ENCODE data around the gene NCKAP5.

Gene NCKAP5

GRCh38 chr2:133502678-133503077, 65.6 kb downstream of the NCKAP5 start:
- no peak overlapping the region for H3K27ac ChIP-seq
- no peak for DNase-seq (ENCODE audit: low read depth, low spot score)

- DNase-seq (ENCODE audit: low read depth, low spot score) = no peak
- H3K27ac ChIP-seq = no peak overlapping the region
Measured at GRCh38 chr2:133500917-133501316, 67.3 kb downstream of the NCKAP5 start.

- no peak for DNase-seq (ENCODE audit: low read depth, low spot score)
- H3K27ac ChIP-seq = peak overlapping the region; percentile 49
Measured at GRCh38 chr2:133498662-133499585, 69.3 kb downstream of the NCKAP5 start.

GRCh38 chr2:133497951-133498565, 70.2 kb downstream of the NCKAP5 start:
- no peak for DNase-seq (ENCODE audit: low read depth, low spot score)
- H3K27ac ChIP-seq = no peak overlapping the region

GRCh38 chr2:133497270-133497893, 70.9 kb downstream of the NCKAP5 start:
- no peak for DNase-seq (ENCODE audit: low read depth, low spot score)
- H3K27ac ChIP-seq = no peak overlapping the region

- DNase-seq (ENCODE audit: low read depth, low spot score) = no peak
- H3K27ac ChIP-seq = no peak overlapping the region
Measured at GRCh38 chr2:133496501-133497269, 71.6 kb downstream of the NCKAP5 start.

GRCh38 chr2:133495226-133495625, 73.0 kb downstream of the NCKAP5 start:
- no peak overlapping the region for H3K27ac ChIP-seq
- no peak for DNase-seq (ENCODE audit: low read depth, low spot score)

- H3K27ac ChIP-seq = no peak overlapping the region
- DNase-seq (ENCODE audit: low read depth, low spot score) = no peak
Measured at GRCh38 chr2:133492719-133493380, 75.4 kb downstream of the NCKAP5 start.

- no peak overlapping the region for H3K27ac ChIP-seq
- DNase-seq (ENCODE audit: low read depth, low spot score) = no peak
Measured at GRCh38 chr2:133490411-133490980, 77.8 kb downstream of the NCKAP5 start.

GRCh38 chr2:133489641-133490410, 78.4 kb downstream of the NCKAP5 start:
- no peak for DNase-seq (ENCODE audit: low read depth, low spot score)
- H3K27ac ChIP-seq = no peak overlapping the region

- DNase-seq (ENCODE audit: low read depth, low spot score) = no peak
- no peak overlapping the region for H3K27ac ChIP-seq
Measured at GRCh38 chr2:133489146-133489545, 79.1 kb downstream of the NCKAP5 start.

GRCh38 chr2:133486771-133487191, 81.5 kb downstream of the NCKAP5 start:
- DNase-seq (ENCODE audit: low read depth, low spot score) = no peak
- no peak overlapping the region for H3K27ac ChIP-seq

GRCh38 chr2:133485868-133486267, 82.4 kb downstream of the NCKAP5 start:
- no peak for DNase-seq (ENCODE audit: low read depth, low spot score)
- H3K27ac ChIP-seq = no peak overlapping the region

GRCh38 chr2:133484784-133485183, 83.5 kb downstream of the NCKAP5 start:
- DNase-seq (ENCODE audit: low read depth, low spot score) = no peak

GRCh38 chr2:133484106-133484505, 84.2 kb downstream of the NCKAP5 start:
- no peak for DNase-seq (ENCODE audit: low read depth, low spot score)
- H3K27ac ChIP-seq = no peak overlapping the region

More at GRCh38 chr2:133484784-133485183, 83.5 kb downstream of the NCKAP5 start:
- H3K27ac ChIP-seq = no peak overlapping the region

GRCh38 chr2:133483181-133483580, 85.1 kb downstream of the NCKAP5 start:
- H3K27ac ChIP-seq = no peak overlapping the region
- DNase-seq (ENCODE audit: low read depth, low spot score) = no peak

GRCh38 chr2:133480707-133481429, 87.4 kb downstream of the NCKAP5 start:
- peak overlapping the region; percentile 33 for H3K27ac ChIP-seq
- DNase-seq (ENCODE audit: low read depth, low spot score) = no peak

GRCh38 chr2:133477616-133477990, 90.7 kb downstream of the NCKAP5 start:
- peak overlapping the region; percentile 77 for H3K27ac ChIP-seq
- DNase-seq (ENCODE audit: low read depth, low spot score) = peak; percentile 83
